K562 (cell line): ENCODE results near the gene METTL3. TPM values are rescaled to one million over a fixed set of nuclear protein-coding genes. Genes with fewer than 3 reads are reported as not detected.
A peak's percentile ranks its signal among the peaks of the same experiment; 100 is the strongest.

Experiments
- ATAC-seq: fragments of 200-7000 bp; cut with Tn5 transposase; 3 replicates; pipeline ENCODE4 v1.9.1; 2020; ENCODE audit warnings: moderate library complexity
- BruUV-seq: library from RNA; stranded (reverse); fragments of 400-500 nt; replicated peaks from 2 replicates; lab custom pipeline; 2021; lab: Mats Ljungman, UMichigan
- CTCF ChIA-PET: fragments of 300-600 bp; formaldehyde crosslinking; extraction: SDS; loops from one replicate; lab custom pipeline; 2021; ENCODE audit warnings: low intra/inter-chr PET ratio; lab: Yijun Ruan, JAX
- POLR2A ChIA-PET: fragments of 300-600, 350-650 bp; sonication (Branson Sonifier 250); formaldehyde crosslinking; extraction: SDS; loops from one replicate; lab custom pipeline; 2021; ENCODE audit warnings: antibody characterized with exemption, inconsistent platforms; lab: Yijun Ruan, JAX
- DNase-seq, 4 experiments: peaks; one replicate each; pipeline versions ENCODE4 v3.0.0 to v3.0.0-alpha.2; 2011 to 2018; ENCODE audit warnings: low spot score in 3 of 4, mixed read lengths in 3 of 4; ENCODE audit errors: extremely low read depth in 1 of 4
- FAIRE-seq: peaks from 2 replicates; lab custom pipeline; 2011; peaks lifted over from hg19 to GRCh38; lab: Jason Lieb, UNC
- H2AFZ ChIP-seq: 2 replicates; pipeline ENCODE4 v1.6.0; 2011; ENCODE audit warnings: low read depth, low read length, control low read depth, inconsistent platforms
- H3K27ac ChIP-seq: fragments of 200-600 bp; 3 replicates; pipeline ENCODE4 v1.8.0; 2011; ENCODE audit warnings: low read depth, mild to moderate bottlenecking, control low read depth, inconsistent platforms, low read length, moderate library complexity, mixed read lengths; ENCODE audit errors: extremely low read depth
- H3K27me3 ChIP-seq, 2 experiments: fragments of 300-600 bp in 1 of 2; 2 replicates in 1 of 2; 3 replicates in 1 of 2; pipeline versions ENCODE4 v1.6.0 to v1.8.0; 2011; ENCODE audit warnings: inconsistent platforms in 2 of 2, low read length in 2 of 2, mild to moderate bottlenecking in 1 of 2, mixed read lengths in 1 of 2, moderate library complexity in 1 of 2; ENCODE audit not compliant: control insufficient read depth in 2 of 2, insufficient read depth in 2 of 2
- H3K36me3 ChIP-seq: fragments of 300-600 bp; 3 replicates; pipeline ENCODE4 v1.8.0; 2011; ENCODE audit warnings: mild to moderate bottlenecking, low read length, inconsistent platforms; ENCODE audit not compliant: control insufficient read depth, insufficient read depth
- H3K4me1 ChIP-seq, 2 experiments: fragments of 200-600 bp in 1 of 2; replicated peaks in 1 of 2; 2 replicates in 1 of 2; 3 replicates in 1 of 2; pipeline versions ENCODE4 v1.5.1 to v1.8.0; 2011; ENCODE audit warnings: inconsistent platforms in 2 of 2, low read length in 2 of 2, mild to moderate bottlenecking in 1 of 2, mixed read lengths in 1 of 2, moderate library complexity in 1 of 2; ENCODE audit not compliant: control insufficient read depth in 2 of 2, insufficient read depth in 2 of 2
- H3K4me2 ChIP-seq: 2 replicates; pipeline ENCODE4 v1.6.1; 2011; ENCODE audit warnings: low read length, control low read depth, inconsistent platforms, mixed read lengths; ENCODE audit not compliant: insufficient read depth
- H3K4me3 ChIP-seq: fragments of 200-600 bp; sonication (generic), shearing (Covaris generic); 2 replicates; pipeline ENCODE4 v1.5.1; 2016; ENCODE audit warnings: control low read depth, inconsistent platforms
- H3K79me2 ChIP-seq: fragments of 200-600 bp; 3 replicates; pipeline ENCODE4 v1.8.0; 2011; ENCODE audit warnings: low read length, inconsistent platforms; ENCODE audit not compliant: control insufficient read depth, insufficient read depth
- H3K9ac ChIP-seq, 2 experiments: 2 replicates each; pipeline versions ENCODE4 v1.6.0 to v1.6.1; 2011; ENCODE audit warnings: low read depth in 2 of 2, low read length in 2 of 2, control low read depth in 1 of 2, inconsistent platforms in 1 of 2, mild to moderate bottlenecking in 1 of 2, mixed read lengths in 1 of 2; ENCODE audit not compliant: insufficient read depth in 1 of 2
- H3K9me1 ChIP-seq: one replicate; pipeline ENCODE4 v1.6.0; 2011; ENCODE audit warnings: inconsistent platforms, mild to moderate bottlenecking, low read length, moderate library complexity; ENCODE audit not compliant: control insufficient read depth, insufficient read depth
- H3K9me3 ChIP-seq: replicated peaks from 2 replicates; pipeline ENCODE4 v1.5.1; 2011; ENCODE audit warnings: low read depth, low read length, inconsistent platforms; ENCODE audit not compliant: control insufficient read depth, insufficient read depth
- H4K20me1 ChIP-seq: replicated peaks from 2 replicates; pipeline ENCODE4 v1.6.1; 2011; ENCODE audit warnings: low read length, inconsistent platforms, mixed read lengths; ENCODE audit not compliant: control insufficient read depth, insufficient read depth
- CCNT2 ChIP-seq: IDR thresholded peaks from 2 replicates; pipeline ENCODE4 v1.6.1; 2011; ENCODE audit warnings: borderline replicate concordance, low read depth, mild to moderate bottlenecking, moderate library complexity, mixed read lengths, low read length; ENCODE audit not compliant: insufficient read length; ENCODE audit errors: extremely low read depth
- DNMT1 ChIP-seq: fragments of 450-650 bp; IDR thresholded peaks from 2 replicates; pipeline ENCODE4 v1.6.1; 2016; ENCODE audit warnings: antibody characterized with exemption, mild to moderate bottlenecking
- EWSR1 ChIP-seq: fragments of 450-650 bp; IDR thresholded peaks from 2 replicates; pipeline ENCODE4 v1.6.1; 2018; ENCODE audit warnings: borderline replicate concordance, mild to moderate bottlenecking, low read depth, moderate library complexity; ENCODE audit not compliant: partially characterized antibody
- HMBOX1 ChIP-seq: sonication (generic); IDR thresholded peaks from 2 replicates; pipeline ENCODE4 v1.6.1; 2016
- MECOM ChIP-seq: fragments of 250-450 bp; sonication (Bioruptor Pico); IDR thresholded peaks from 2 replicates; pipeline ENCODE4 v1.8.0; 2022; ENCODE audit warnings: inconsistent platforms
- PHB ChIP-seq: fragments of 250-450 bp; sonication (Bioruptor Pico); IDR thresholded peaks from 2 replicates; pipeline ENCODE4 v1.5.0; 2021
- POU5F1 ChIP-seq: fragments of 150-350 bp; IDR thresholded peaks from 2 replicates; pipeline ENCODE4 v1.6.1; 2014; ENCODE audit warnings: borderline replicate concordance, low read length, low read depth, mild to moderate bottlenecking; ENCODE audit not compliant: partially characterized antibody
- RFX5 ChIP-seq: IDR thresholded peaks from 2 replicates; pipeline ENCODE4 v1.6.1; 2011; ENCODE audit warnings: low read depth, mild to moderate bottlenecking, improper control_type of control experiment, low read length
- SP1 ChIP-seq: sonication (generic); formaldehyde crosslinking; IDR thresholded peaks from 2 replicates; pipeline ENCODE4 v1.8.1; 2022; ENCODE audit warnings: mild to moderate bottlenecking, missing genetic modification reagents
- ZNF695 ChIP-seq: fragments of 450-650 bp; formaldehyde crosslinking; IDR thresholded peaks from 2 replicates; pipeline ENCODE4 v1.4.0; 2020; ENCODE audit warnings: mild to moderate bottlenecking, moderate library complexity
- WGBS: fragments of 100-300 bp; shearing (Covaris generic); methylation state at CpG from one replicate; pipeline ENCODE4 v1.1.6; 2016; ENCODE audit warnings: low coverage, mixed read lengths; ENCODE audit not compliant: insufficient coverage; ENCODE audit errors: missing lambda C conversion rate; 5-methylcytosine and 5-hydroxymethylcytosine counted together
- in situ Hi-C: fragments of 300-500 bp; cut with MboI; formaldehyde crosslinking; loops from 4 replicates; pipeline ENCODE4 v1.15.0; 2018; ENCODE audit warnings: inconsistent platforms, mixed read lengths
- intact Hi-C: fragments of 100-400 bp; cut with micrococcal nuclease; formaldehyde crosslinking; loops from 2 replicates; pipeline ENCODE4 v1.14.2; 2022
- polyA plus RNA-seq, 8 experiments: library from polyadenylated mRNA; depleted of rRNA in 4 of 8; stranded (reverse) in 5 of 8; unstranded in 3 of 8; fragments of >200 nt; fragmentation: Nextera tagmentation in 2 of 8; fragmentation: Illumina TruSeq in 1 of 8; extraction: Ambion mirVana in 2 of 8; extraction: Trizol in 1 of 8; gene quantifications; 2 replicates each; pipeline versions ENCODE4 v1.2.1 to v1.2.3, GENCODE V29; 2011 to 2014; ENCODE audit warnings: inconsistent platforms in 1 of 8, missing spikeins in 1 of 8
- total RNA-seq, 7 experiments: library from RNA; depleted of rRNA in 6 of 7; stranded (reverse); fragments of >200 nt in 6 of 7; fragmentation: Illumina TruSeq in 2 of 7; extraction: Trizol in 2 of 7; gene quantifications; 2 replicates each; pipeline versions ENCODE4 v1.2.1 to v1.2.3, GENCODE V29; 2011 to 2021; ENCODE audit warnings: low replicate concordance in 1 of 7
- TF ChIP-seq, protein P1 (sequence below): fragments of 450-650 bp; IDR thresholded peaks from 2 replicates; pipeline ENCODE4 v1.6.1; 2014; ENCODE audit warnings: low read depth, mild to moderate bottlenecking, moderate library complexity, borderline replicate concordance
- TF ChIP-seq, protein P2 (sequence below): sonication (generic); formaldehyde crosslinking; IDR thresholded peaks from 2 replicates; pipeline ENCODE4 v1.8.1; 2023; ENCODE audit warnings: mild to moderate bottlenecking, missing genetic modification reagents

Gene METTL3
- total and polyA plus RNA-seq, 9 of the 15 experiments (the other 6 are each of a cell fraction or from before 2014, with no cell fraction given), result 42.1 to 151 (median 65.7) TPM

GRCh38 chr14:21520767-21521166, 9.6 kb upstream of the METTL3 start:
- intact Hi-C loops, result no loop called here
- H3K9me3 ChIP-seq, result no peaks in the 10 kb centered on the region
- in situ Hi-C loops, result no loop called here
- no peak overlapping the region for H3K4me2 ChIP-seq
- H4K20me1 ChIP-seq, result no peaks in the 10 kb centered on the region
- no peak overlapping the region for H3K27ac ChIP-seq
- no peak for ATAC-seq
- WGBS, result 63% methylated on average over 1 of the region's 1 CpG
- H3K4me3 ChIP-seq, result no peak overlapping the region
- H3K9me1 ChIP-seq, result no peaks in the 10 kb centered on the region
- no peaks in the 10 kb centered on the region for H3K27me3 ChIP-seq
- no TSS peak for BruUV-seq
- H3K79me2 ChIP-seq, result peaks cover 19% of the 10 kb centered on the region
- peaks cover 10 to 22% of the 10 kb centered on the region in 2 experiments; a peak in 4 of 5 replicates for H3K4me1 ChIP-seq
- H3K9ac ChIP-seq, result no peak overlapping the region
- peaks cover 28% of the 10 kb centered on the region; the same call in 2 of the 3 replicates for H3K36me3 ChIP-seq
- POLR2A ChIA-PET, result interaction anchor here (4.2 kb wide), 1 partner anchor 10 kb away, joined by 23 read pairs; the partner anchor contains the start of gene METTL3
- H2AFZ ChIP-seq, result no peak overlapping the region
- CTCF ChIA-PET, result no interaction called here
- DNase-seq, result no peak
- TF ChIP-seq POU5F1 (no peak), DNMT1 (no peak)
- peak; percentile 48 for FAIRE-seq

DNA sequence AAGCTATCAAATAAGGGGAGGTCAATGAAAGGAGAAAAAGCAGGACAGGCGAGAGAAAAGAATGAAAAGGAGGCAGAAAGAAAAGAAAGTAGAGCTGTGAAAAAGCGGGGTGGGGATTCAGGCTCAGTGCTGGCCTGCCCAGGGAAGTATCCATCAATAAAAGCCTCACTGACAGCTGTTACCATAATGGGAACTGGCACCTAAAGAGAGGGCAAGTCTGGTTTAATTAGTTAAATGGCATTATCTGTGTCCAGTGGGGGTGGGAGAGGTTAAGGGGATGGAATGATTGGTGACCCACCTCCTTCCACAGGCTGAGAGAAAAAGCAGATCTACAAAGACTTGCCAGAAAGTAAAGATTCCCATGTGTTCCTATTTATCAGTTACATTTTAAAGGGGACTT, 7.6 kb upstream of the METTL3 start:
- H3K4me3 ChIP-seq, result no peak overlapping the region
- H2AFZ ChIP-seq, result no peak overlapping the region
- FAIRE-seq (no peak), ATAC-seq (no peak), DNase-seq (no peak)
- no peak overlapping the region for H3K27ac ChIP-seq
- H3K4me2 ChIP-seq, result no peak overlapping the region
- BruUV-seq, result no TSS peak
- in situ Hi-C loops (no loop called here), intact Hi-C loops (no loop called here)
- 100% methylated on average over 1 of the region's 2 CpGs for WGBS
- no peaks in the 10 kb centered on the region for H3K9me1 ChIP-seq
- H3K79me2 ChIP-seq, result no peaks in the 10 kb centered on the region
- H3K27me3 ChIP-seq, result no peaks in the 10 kb centered on the region
- CTCF ChIA-PET, result no interaction called here
- POLR2A ChIA-PET, result interaction anchor here (1.2 to 1.6 kb wide), 4 partner anchors 8 to 11 kb away, joined by 3 to 5 read pairs (median 4); partner anchors contain the start of gene METTL3
- peaks cover 11% of the 10 kb centered on the region; the same call in 1 of the 3 replicates for H3K36me3 ChIP-seq
- peaks cover 5 to 10% of the 10 kb centered on the region in 2 experiments; a peak in 2 of 5 replicates for H3K4me1 ChIP-seq
- H3K9me3 ChIP-seq, result no peaks in the 10 kb centered on the region
- no peak overlapping the region for H3K9ac ChIP-seq
- H4K20me1 ChIP-seq, result no peaks in the 10 kb centered on the region
- TF ChIP-seq CCNT2, result no peak
- TF ChIP-seq, protein P1, sequence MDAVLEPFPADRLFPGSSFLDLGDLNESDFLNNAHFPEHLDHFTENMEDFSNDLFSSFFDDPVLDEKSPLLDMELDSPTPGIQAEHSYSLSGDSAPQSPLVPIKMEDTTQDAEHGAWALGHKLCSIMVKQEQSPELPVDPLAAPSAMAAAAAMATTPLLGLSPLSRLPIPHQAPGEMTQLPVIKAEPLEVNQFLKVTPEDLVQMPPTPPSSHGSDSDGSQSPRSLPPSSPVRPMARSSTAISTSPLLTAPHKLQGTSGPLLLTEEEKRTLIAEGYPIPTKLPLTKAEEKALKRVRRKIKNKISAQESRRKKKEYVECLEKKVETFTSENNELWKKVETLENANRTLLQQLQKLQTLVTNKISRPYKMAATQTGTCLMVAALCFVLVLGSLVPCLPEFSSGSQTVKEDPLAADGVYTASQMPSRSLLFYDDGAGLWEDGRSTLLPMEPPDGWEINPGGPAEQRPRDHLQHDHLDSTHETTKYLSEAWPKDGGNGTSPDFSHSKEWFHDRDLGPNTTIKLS, result no peak
- TF ChIP-seq HMBOX1, result no peak
- no peak for TF ChIP-seq RFX5
- TF ChIP-seq MECOM, result no peak
- TF ChIP-seq, protein P2, sequence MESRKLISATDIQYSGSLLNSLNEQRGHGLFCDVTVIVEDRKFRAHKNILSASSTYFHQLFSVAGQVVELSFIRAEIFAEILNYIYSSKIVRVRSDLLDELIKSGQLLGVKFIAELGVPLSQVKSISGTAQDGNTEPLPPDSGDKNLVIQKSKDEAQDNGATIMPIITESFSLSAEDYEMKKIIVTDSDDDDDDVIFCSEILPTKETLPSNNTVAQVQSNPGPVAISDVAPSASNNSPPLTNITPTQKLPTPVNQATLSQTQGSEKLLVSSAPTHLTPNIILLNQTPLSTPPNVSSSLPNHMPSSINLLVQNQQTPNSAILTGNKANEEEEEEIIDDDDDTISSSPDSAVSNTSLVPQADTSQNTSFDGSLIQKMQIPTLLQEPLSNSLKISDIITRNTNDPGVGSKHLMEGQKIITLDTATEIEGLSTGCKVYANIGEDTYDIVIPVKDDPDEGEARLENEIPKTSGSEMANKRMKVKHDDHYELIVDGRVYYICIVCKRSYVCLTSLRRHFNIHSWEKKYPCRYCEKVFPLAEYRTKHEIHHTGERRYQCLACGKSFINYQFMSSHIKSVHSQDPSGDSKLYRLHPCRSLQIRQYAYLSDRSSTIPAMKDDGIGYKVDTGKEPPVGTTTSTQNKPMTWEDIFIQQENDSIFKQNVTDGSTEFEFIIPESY (CRISPR knock-in tag), result no peak
- no peak for TF ChIP-seq SP1
- TF ChIP-seq EWSR1, result no peak
- TF ChIP-seq PHB (CRISPR knock-in tag), result no peak
- TF ChIP-seq ZNF695 (CRISPR knock-in tag), result no peak
